T-helper 1 cell treated with Interleukin-12 subunit alpha and Interleukin-12 subunit beta and Interleukin-4 antibody, amounts not matched to agents 30 ng/mL and 1 ng/mL, for 36 hours (primary cell): ENCODE data around the gene GNL1. TPM values are rescaled to one million over a fixed set of nuclear protein-coding genes. Genes with fewer than 3 reads are reported as not detected.
"Not testable (repeated sequence)": the region's sequence is repeated elsewhere in the genome, so short reads cannot be mapped to it uniquely, and the experiment has no call there.

Experiments
- intact Hi-C: fragments of 100-400 bp; cut with micrococcal nuclease; formaldehyde crosslinking; loops from one replicate; pipeline ENCODE4 v1.15.1; 2024
- total RNA-seq: library from RNA; stranded (reverse); gene quantifications from 2 replicates; pipeline ENCODE4 v1.2.3, GENCODE V29; 2022

Gene GNL1
- total RNA-seq, 1 donor from 2014 or later = 49.7 TPM

DNA sequence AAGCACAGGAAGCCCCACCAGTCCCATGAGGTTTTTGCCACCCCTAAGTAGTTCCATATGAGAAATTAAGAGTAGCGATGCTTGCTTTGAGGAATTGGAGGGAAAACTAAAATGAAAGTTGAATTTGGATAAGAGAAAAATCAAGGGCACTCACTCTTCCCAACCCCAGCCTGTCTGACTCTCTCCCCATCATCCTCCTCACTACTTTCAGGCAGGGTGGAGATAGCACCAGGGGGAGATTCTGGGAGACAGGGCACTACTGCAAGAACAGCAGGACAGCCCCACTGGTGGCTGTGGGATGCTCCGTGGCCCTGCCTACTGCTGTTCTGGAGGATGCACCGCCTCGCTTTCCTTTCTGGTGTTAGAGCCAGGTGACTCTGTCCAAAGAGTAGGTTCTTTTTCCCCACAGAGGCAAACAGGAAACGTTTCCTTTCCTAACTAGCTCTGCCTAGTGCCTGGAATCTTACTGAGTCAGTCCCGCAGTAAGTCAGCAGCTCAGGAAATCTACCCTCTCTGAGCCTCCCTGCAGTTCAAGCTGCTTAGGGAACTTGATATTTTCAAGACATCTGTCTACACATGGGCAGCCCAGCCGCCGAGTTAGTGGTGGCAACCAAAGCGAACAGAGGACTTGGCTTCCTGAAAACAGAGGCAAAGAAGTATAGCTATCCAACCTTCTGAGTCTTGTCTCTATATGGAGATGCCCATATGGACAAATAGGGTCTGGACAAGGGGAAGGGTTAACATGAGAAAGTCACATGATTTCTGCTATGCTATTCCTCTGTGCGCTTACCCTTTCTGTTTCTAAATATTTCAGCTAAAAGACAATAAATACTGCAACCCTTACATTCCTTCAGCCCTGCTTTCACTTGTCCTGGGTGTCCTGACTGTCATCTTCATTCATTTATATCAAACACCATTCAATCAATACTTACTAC, 55.6 kb downstream of the GNL1 start:
- intact Hi-C loops = loop anchor here (1.0 kb wide), 1 partner anchor 9 kb away; no protein-coding TSS in a partner anchor

DNA sequence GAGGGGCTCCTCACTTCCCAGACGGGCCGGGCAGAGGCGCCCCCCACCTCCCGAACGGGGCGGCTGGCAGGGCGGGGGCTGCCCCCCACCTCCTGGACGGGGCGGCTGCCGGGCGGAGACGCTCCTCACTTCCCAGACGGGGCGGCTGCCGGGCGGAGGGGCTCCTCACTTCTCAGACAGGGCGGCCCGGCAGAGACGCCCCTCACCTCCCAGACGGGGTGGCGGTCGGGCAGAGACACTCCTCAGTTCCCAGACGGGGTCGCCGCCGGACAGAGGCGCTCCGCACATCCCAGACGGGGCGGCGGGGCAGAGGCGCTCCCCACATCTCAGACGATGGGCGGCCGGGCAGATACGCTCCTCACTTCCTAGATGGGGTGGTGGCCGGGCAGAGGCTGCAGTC, 57.6 kb downstream of the GNL1 start:
- intact Hi-C loops = not testable (repeated sequence)

DNA sequence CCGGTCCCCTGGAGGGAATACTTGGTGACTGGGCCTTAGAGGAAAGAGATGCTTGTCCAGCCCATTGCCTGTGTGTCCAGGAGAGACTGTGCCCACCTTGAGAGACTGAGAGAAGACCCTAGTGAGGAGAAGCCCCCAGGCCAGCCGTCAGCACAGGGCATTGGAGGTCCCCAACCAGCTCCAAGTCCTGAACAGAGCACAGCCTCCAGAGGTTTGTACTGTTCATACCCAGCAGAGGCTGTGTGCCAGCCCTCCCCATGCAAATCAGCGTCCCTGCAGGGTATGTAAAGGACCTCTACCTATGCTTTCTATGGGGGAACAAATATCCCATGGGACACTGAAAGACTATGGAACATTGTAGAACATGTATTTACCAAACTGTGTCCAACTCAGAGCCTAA, 58.6 kb downstream of the GNL1 start:
- intact Hi-C loops = no loop called here

DNA sequence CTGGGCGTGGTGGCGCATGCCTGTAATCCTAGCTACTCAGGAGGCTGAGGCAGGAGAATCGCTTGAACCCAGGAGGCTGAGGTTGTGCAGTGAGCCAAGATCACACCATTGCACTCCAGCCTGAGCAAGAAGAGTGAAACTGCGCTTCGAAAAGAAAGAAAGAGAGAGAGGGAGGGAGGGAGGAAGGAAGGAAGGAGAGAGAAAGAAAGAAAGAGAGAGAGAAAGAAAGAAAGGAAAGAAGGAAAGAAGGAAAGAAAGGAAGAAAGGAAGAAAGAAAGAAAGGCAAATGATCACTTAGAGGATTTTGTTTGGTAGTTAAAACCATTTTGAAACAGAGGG, 59.1 kb downstream of the GNL1 start:
- intact Hi-C loops = not testable (repeated sequence)

DNA sequence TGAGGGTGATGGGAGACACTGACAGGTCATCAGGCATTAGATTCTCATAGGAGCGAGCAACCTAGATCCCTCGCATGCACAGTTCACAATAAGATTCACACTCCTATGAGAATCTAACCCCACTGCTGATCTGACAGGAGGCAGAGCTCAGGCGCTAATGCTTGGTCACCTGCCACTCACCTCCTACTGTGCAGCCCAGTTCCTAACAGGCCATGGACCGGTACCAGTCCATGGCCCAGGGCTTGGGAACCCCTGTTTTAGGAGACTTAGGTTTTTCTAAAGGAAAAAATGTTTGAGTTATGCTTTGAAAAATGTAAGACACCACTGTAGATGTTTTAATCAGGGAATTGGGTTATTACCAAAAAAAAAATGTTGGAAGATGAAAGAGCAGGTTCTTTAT, 60.3 kb downstream of the GNL1 start:
- intact Hi-C loops = loop anchor here (1.0 kb wide), 1 partner anchor 36 kb away; no protein-coding TSS in a partner anchor

DNA sequence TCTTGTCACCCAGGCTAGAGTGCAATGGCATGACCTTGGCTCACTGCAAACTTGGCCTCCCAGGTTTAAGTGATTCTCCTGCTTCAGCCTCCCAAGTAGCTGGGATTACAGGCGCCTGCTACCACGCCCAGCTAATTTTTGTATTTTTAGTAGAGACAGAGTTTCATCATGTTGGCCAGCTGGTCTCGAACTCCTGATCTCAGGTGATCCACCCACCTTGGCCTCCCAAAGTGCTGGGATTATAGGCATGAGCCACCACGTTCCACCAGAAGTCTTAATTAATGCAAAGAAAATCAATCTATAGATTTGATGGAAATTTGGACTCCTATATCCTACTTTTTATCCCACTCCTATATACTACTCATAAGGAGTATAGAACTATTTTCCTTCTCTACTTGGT, 61.2 kb downstream of the GNL1 start:
- intact Hi-C loops = not testable (repeated sequence)

DNA sequence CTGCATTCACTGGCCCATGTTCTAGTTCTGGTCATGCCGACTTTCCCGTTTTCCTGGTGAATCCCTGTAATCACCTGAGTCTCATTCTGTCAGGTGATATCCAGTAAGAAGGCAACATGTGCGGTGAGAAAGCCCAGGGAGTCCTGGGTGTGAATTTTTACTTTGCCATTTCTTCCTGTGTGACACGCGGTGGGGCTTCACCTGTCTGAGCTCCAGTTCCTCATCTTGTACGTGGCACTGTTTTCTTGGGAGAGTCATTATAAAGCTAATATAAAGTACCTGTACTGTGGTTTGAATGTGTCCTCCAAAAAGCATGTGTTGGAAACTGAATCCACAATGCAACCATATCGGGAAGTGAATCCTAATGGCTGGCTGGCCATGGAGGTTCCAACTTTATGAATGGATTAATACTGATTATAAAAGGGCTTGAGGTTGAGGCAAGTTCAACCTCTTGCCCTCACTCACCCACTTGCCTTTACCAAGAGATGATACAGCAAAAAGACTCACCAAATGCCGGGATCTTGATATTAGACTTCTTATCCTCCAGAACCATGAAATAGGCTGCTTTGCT, 61.9 kb downstream of the GNL1 start:
- intact Hi-C loops = no loop called here

DNA sequence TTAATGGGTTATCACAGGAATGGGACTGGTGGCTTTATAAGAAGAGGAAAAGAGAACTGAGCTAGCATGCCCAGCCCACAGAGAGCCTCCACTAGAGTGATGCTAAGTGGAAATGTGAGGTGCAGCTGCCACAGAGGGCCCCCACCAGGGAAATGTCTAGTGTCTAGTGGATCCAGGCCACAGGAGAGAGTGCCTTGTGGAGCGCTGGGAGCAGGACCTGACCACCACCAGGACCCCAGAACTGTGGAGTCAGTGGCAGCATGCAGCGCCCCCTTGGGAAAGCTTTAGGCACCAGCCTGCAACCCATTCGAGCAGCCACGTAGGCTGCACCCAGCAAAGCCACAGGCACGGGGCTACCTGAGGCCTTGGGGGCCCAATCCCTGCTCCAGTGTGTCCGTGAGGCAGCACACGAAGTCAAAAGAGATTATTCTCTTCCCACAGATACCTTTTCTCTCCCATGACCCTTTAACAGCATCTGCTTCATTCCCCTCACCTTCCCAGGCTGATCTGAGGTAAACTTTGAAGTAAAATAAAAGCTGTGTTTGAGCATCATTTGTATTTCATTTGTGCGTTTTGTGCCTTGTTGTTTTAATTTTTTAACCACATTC, 62.5 kb downstream of the GNL1 start:
- intact Hi-C loops = no loop called here

DNA sequence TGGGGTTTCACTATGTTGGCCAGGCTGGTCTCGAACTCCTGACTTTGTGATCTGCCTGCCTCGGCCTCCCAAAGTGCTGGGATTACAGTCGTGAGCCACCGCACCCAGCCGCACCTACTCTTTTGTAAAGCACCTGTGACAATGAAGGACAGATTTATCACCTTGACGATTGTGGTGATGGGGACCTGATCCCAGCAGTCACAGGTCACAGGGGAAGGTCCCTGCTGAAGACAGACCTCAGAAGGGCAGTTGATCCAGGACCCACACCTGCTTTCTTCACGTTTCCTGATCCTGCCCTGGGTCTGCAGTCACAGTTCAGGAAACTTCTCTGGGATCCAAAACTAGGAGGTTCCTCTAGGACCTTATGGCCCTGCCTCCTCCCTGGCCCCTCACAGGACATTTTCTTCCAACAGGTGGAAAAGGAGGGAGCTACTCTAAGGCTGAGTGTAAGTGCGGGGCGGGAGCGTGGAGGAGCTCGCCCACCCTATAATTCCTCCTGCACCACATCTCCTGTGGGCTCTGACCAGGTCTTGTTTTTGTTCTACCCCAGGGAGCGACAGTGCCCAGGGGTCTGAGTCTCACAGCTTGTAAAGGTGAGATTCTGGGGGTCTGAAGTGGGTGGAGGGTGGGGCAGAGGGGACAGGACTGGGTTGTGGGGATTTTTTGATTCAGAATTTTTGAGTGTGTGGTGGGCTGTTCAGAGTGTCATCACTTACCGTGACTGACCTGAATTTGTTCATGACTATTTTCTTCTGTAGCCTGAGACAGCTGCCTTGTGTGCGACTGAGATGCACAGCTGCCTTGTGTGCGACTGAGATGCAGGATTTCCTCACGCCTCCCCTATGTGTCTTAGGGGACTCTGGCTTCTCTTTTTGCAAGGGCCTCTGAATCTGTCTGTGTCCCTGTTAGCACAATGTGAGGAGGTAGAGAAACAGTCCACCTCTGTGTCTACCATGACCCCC, 64.0 kb downstream of the GNL1 start:
- intact Hi-C loops = no loop called here

Other genes with a start within 250 kb of the GNL1 start
- 11.3 and 13.9 TPM in 2 replicates for gene TRIM39, start 229.6 kb downstream of the GNL1 start, total RNA-seq
- gene RPP21, start 211.3 kb downstream of the GNL1 start, total RNA-seq = 36.7 and 41.1 TPM in 2 replicates
- gene HLA-E, start 67.0 kb downstream of the GNL1 start, total RNA-seq = 499 and 512 TPM in 2 replicates
- 22.1 and 22.7 TPM in 2 replicates for gene PRR3, start 806 bp upstream of the GNL1 start, total RNA-seq
- 103 and 104 TPM in 2 replicates for gene ABCF1, start 15.0 kb upstream of the GNL1 start, total RNA-seq
- 95.2 and 100 TPM in 2 replicates for gene PPP1R10, start 60.8 kb upstream of the GNL1 start, total RNA-seq
- gene MRPS18B, start 61.4 kb upstream of the GNL1 start, total RNA-seq = 37.9 and 39.0 TPM in 2 replicates
- 9.2 and 11.3 TPM in 2 replicates for gene ATAT1, start 70.4 kb upstream of the GNL1 start, total RNA-seq
- 22.2 and 31.1 TPM in 2 replicates for gene C6orf136, start 90.6 kb upstream of the GNL1 start, total RNA-seq
- gene DHX16, start 116.5 kb upstream of the GNL1 start, total RNA-seq = 49.5 and 51.0 TPM in 2 replicates
- gene PPP1R18, start 130.2 kb upstream of the GNL1 start, total RNA-seq = 305 and 322 TPM in 2 replicates
- 28.2 and 32.3 TPM in 2 replicates for gene NRM, start 134.5 kb upstream of the GNL1 start, total RNA-seq
- 80.0 and 93.3 TPM in 2 replicates for gene MDC1, start 160.8 kb upstream of the GNL1 start, total RNA-seq
- gene TUBB, start 163.9 kb upstream of the GNL1 start, total RNA-seq = 905 and 913 TPM in 2 replicates
- 201 and 206 TPM in 2 replicates for gene FLOT1, start 186.2 kb upstream of the GNL1 start, total RNA-seq
- gene IER3, start 188.1 kb upstream of the GNL1 start, total RNA-seq = 76.8 and 77.8 TPM in 2 replicates